Measurements from ENCODE around the gene FRY. TPM values are rescaled to one million over a fixed set of nuclear protein-coding genes. Genes with fewer than 3 reads are reported as not detected.
A peak's percentile ranks its signal among the peaks of the same experiment; 100 is the strongest.

FRY gene
- total and polyA plus RNA-seq, 9 of the 15 experiments (the other 6 are each of a cell fraction or from before 2014, with no cell fraction given): 0.03 to 0.31 (median 0.11) TPM; not detected in 3

DNA sequence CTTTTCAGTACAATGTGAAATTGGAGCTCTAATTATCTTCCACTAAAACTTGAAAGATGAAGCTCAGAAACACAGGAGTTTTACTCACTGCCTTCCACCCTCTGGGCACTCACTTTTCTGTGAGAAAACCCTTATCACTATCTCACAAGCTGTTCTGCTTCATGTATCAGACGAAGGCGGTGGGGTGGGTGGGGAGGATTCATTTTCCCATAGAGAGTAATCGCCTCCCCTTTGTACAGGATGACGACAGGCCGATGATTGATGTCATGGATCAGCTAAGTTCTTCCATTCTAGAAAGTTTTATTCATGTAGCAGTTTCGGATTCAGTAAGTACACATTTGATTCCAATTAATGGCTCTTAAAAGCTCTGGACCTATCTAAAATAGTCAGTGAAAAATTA is 143.7 kb downstream of the FRY start (continued):
- no peak for TF ChIP-seq PYGO2 (tag; IDR thresholded peaks at IDR 0.05)
- TF ChIP-seq PTRF (tag; IDR thresholded peaks at IDR 0.05): no peak
- TF ChIP-seq, protein P1, sequence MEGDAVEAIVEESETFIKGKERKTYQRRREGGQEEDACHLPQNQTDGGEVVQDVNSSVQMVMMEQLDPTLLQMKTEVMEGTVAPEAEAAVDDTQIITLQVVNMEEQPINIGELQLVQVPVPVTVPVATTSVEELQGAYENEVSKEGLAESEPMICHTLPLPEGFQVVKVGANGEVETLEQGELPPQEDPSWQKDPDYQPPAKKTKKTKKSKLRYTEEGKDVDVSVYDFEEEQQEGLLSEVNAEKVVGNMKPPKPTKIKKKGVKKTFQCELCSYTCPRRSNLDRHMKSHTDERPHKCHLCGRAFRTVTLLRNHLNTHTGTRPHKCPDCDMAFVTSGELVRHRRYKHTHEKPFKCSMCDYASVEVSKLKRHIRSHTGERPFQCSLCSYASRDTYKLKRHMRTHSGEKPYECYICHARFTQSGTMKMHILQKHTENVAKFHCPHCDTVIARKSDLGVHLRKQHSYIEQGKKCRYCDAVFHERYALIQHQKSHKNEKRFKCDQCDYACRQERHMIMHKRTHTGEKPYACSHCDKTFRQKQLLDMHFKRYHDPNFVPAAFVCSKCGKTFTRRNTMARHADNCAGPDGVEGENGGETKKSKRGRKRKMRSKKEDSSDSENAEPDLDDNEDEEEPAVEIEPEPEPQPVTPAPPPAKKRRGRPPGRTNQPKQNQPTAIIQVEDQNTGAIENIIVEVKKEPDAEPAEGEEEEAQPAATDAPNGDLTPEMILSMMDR (IDR thresholded peaks at IDR 0.05 in 2 of 3, conservative IDR thresholded peaks at IDR 0.05 in 1 of 3; ENCODE audit: insufficient read depth in 2 of 3, low read depth in 1 of 3, low read length in 3 of 3): no peak
- no peak for TF ChIP-seq SETDB1 (IDR thresholded peaks at IDR 0.05; ENCODE audit: low read length)
- TF ChIP-seq FOXM1 (IDR thresholded peaks at IDR 0.05; ENCODE audit: low read depth): peak; percentile 20; the same call in 1 of the 2 replicates
- no peak for TF ChIP-seq FOXM1 (CRISPR knock-in tag; IDR thresholded peaks at IDR 0.05; ENCODE audit: low read depth)
- TF ChIP-seq CBX5 (IDR thresholded peaks at IDR 0.05; ENCODE audit: borderline replicate concordance, low read depth): no peak
- no peak for TF ChIP-seq ASH1L (IDR thresholded peaks at IDR 0.05; ENCODE audit: borderline replicate concordance, low read depth, partially characterized antibody)
- TF ChIP-seq ZNF3 (CRISPR knock-in tag; IDR thresholded peaks at IDR 0.05): no peak
- TF ChIP-seq, protein P2, sequence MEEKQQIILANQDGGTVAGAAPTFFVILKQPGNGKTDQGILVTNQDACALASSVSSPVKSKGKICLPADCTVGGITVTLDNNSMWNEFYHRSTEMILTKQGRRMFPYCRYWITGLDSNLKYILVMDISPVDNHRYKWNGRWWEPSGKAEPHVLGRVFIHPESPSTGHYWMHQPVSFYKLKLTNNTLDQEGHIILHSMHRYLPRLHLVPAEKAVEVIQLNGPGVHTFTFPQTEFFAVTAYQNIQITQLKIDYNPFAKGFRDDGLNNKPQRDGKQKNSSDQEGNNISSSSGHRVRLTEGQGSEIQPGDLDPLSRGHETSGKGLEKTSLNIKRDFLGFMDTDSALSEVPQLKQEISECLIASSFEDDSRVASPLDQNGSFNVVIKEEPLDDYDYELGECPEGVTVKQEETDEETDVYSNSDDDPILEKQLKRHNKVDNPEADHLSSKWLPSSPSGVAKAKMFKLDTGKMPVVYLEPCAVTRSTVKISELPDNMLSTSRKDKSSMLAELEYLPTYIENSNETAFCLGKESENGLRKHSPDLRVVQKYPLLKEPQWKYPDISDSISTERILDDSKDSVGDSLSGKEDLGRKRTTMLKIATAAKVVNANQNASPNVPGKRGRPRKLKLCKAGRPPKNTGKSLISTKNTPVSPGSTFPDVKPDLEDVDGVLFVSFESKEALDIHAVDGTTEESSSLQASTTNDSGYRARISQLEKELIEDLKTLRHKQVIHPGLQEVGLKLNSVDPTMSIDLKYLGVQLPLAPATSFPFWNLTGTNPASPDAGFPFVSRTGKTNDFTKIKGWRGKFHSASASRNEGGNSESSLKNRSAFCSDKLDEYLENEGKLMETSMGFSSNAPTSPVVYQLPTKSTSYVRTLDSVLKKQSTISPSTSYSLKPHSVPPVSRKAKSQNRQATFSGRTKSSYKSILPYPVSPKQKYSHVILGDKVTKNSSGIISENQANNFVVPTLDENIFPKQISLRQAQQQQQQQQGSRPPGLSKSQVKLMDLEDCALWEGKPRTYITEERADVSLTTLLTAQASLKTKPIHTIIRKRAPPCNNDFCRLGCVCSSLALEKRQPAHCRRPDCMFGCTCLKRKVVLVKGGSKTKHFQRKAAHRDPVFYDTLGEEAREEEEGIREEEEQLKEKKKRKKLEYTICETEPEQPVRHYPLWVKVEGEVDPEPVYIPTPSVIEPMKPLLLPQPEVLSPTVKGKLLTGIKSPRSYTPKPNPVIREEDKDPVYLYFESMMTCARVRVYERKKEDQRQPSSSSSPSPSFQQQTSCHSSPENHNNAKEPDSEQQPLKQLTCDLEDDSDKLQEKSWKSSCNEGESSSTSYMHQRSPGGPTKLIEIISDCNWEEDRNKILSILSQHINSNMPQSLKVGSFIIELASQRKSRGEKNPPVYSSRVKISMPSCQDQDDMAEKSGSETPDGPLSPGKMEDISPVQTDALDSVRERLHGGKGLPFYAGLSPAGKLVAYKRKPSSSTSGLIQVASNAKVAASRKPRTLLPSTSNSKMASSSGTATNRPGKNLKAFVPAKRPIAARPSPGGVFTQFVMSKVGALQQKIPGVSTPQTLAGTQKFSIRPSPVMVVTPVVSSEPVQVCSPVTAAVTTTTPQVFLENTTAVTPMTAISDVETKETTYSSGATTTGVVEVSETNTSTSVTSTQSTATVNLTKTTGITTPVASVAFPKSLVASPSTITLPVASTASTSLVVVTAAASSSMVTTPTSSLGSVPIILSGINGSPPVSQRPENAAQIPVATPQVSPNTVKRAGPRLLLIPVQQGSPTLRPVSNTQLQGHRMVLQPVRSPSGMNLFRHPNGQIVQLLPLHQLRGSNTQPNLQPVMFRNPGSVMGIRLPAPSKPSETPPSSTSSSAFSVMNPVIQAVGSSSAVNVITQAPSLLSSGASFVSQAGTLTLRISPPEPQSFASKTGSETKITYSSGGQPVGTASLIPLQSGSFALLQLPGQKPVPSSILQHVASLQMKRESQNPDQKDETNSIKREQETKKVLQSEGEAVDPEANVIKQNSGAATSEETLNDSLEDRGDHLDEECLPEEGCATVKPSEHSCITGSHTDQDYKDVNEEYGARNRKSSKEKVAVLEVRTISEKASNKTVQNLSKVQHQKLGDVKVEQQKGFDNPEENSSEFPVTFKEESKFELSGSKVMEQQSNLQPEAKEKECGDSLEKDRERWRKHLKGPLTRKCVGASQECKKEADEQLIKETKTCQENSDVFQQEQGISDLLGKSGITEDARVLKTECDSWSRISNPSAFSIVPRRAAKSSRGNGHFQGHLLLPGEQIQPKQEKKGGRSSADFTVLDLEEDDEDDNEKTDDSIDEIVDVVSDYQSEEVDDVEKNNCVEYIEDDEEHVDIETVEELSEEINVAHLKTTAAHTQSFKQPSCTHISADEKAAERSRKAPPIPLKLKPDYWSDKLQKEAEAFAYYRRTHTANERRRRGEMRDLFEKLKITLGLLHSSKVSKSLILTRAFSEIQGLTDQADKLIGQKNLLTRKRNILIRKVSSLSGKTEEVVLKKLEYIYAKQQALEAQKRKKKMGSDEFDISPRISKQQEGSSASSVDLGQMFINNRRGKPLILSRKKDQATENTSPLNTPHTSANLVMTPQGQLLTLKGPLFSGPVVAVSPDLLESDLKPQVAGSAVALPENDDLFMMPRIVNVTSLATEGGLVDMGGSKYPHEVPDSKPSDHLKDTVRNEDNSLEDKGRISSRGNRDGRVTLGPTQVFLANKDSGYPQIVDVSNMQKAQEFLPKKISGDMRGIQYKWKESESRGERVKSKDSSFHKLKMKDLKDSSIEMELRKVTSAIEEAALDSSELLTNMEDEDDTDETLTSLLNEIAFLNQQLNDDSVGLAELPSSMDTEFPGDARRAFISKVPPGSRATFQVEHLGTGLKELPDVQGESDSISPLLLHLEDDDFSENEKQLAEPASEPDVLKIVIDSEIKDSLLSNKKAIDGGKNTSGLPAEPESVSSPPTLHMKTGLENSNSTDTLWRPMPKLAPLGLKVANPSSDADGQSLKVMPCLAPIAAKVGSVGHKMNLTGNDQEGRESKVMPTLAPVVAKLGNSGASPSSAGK (IDR thresholded peaks at IDR 0.05): no peak
- TF ChIP-seq FOSL1 (tag; conservative IDR thresholded peaks at IDR 0.05): 0 out of 2 replicates have a peak, but pooled peaks have one; percentile 24
- TF ChIP-seq ZFPM2 (CRISPR knock-in tag; IDR thresholded peaks at IDR 0.05): no peak
- peak; percentile 56 for TF ChIP-seq CREM (IDR thresholded peaks at IDR 0.05; ENCODE audit: low read depth)
- TF ChIP-seq, protein P3, sequence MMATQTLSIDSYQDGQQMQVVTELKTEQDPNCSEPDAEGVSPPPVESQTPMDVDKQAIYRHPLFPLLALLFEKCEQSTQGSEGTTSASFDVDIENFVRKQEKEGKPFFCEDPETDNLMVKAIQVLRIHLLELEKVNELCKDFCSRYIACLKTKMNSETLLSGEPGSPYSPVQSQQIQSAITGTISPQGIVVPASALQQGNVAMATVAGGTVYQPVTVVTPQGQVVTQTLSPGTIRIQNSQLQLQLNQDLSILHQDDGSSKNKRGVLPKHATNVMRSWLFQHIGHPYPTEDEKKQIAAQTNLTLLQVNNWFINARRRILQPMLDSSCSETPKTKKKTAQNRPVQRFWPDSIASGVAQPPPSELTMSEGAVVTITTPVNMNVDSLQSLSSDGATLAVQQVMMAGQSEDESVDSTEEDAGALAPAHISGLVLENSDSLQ (IDR thresholded peaks at IDR 0.05): peak; percentile 95

Data from K562 (cell line).